ENCODE results near the gene SPIRE1. TPM values are rescaled to one million over a fixed set of nuclear protein-coding genes. Genes with fewer than 3 reads are reported as not detected.
"Not testable (repeated sequence)": the region's sequence is repeated elsewhere in the genome, so short reads cannot be mapped to it uniquely, and the experiment has no call there.

Gene SPIRE1
- polyA plus RNA-seq, 1 experiment = 11.6 TPM

DNA sequence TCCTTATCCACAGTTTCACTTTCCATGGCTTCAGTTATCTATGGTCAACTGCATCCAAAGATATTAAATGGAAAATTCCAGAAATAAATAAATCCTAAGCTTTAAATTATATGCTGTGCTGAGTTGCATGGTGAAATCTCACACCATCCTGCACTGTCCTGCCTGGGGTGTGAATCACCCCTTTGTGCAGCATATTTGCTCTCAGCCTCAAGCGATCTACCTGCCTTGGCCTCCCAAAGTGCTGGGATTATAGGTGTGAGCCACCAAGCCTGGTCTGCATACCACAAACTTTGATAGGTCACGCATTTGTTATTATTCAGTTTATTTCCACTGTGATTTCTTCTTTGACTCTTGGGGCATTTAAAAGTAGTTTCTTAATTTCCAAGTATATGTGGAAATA is 117.2 kb downstream of the SPIRE1 start:
- POLR2A ChIA-PET = no interaction called here
- CTCF ChIA-PET = interaction anchor here (2.2 kb wide), 1 partner anchor 14 kb away, joined by 5 read pairs; no protein-coding TSS in a partner anchor
- H3K4me3 ChIP-seq (ENCODE audit: low read depth, low read length) = no peak overlapping the region
- no peak for DNase-seq (ENCODE audit: low read depth)
- no peaks in the 10 kb centered on the region for H3K27me3 ChIP-seq (ENCODE audit: control insufficient read depth, insufficient read depth, low read length)
- TF ChIP-seq CTCF (IDR thresholded peaks at IDR 0.05; ENCODE audit: insufficient read depth, low read depth, low read length) = no peak
- H3K36me3 ChIP-seq (ENCODE audit: control insufficient read depth, insufficient read depth, low read length) = no peaks in the 10 kb centered on the region

- not testable (repeated sequence) for H3K27me3 ChIP-seq (ENCODE audit: control insufficient read depth, insufficient read depth, low read length); H3K4me3 ChIP-seq (ENCODE audit: low read depth, low read length); DNase-seq (ENCODE audit: low read depth); H3K36me3 ChIP-seq (ENCODE audit: control insufficient read depth, insufficient read depth, low read length)
- CTCF ChIA-PET = interaction anchor here (0.6 to 2.2 kb wide), 4 partner anchors 9 to 395 kb away, joined by 3 to 6 read pairs (median 4); no protein-coding TSS in a partner anchor
- POLR2A ChIA-PET = interaction anchor here (0.7 kb wide), 1 partner anchor 62 kb away, joined by 3 read pairs; no protein-coding TSS in a partner anchor
Measured at GRCh38 chr18:12539158-12539557, 118.7 kb downstream of the SPIRE1 start.

GRCh38 chr18:12534820-12535219 is 123.1 kb downstream of the SPIRE1 start:
- Histone ChIP-seq H3K27me3 (ENCODE audit: control insufficient read depth, insufficient read depth, low read length) (no peaks in the 10 kb centered on the region), H3K4me3 (ENCODE audit: low read depth, low read length) (no peak overlapping the region), H3K36me3 (ENCODE audit: control insufficient read depth, insufficient read depth, low read length) (no peaks in the 10 kb centered on the region)
- no peak for TF ChIP-seq CTCF (IDR thresholded peaks at IDR 0.05; ENCODE audit: insufficient read depth, low read depth, low read length)
- ChIA-PET POLR2A (no interaction called here), CTCF (interaction anchor here (1.6 kb wide), 1 partner anchor 106 kb away, joined by 4 read pairs; no protein-coding TSS in a partner anchor)
- DNase-seq (ENCODE audit: low read depth) = no peak

DNA sequence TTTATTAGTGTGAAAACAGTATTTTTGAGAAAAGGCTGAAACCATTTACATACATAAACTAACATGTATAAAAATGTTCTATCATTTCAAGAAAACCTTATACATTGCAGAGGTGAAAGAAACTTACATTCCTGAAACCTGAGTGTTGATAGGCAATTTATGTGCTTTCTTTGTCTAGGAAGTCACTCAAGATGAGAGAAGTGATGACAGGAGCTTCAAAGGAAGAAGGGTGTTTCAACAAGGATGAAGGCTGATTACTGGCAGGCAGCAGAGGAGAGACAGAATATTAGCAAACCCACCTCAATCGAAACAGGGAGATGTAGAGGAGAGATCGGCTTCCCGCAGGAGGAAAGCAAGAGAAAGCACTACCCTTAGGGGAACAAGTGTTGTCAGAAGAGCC is 125.2 kb downstream of the SPIRE1 start:
- no peak for DNase-seq (ENCODE audit: low read depth)
- CTCF ChIA-PET = no interaction called here
- POLR2A ChIA-PET = no interaction called here
- H3K36me3 ChIP-seq (ENCODE audit: control insufficient read depth, insufficient read depth, low read length) = no peaks in the 10 kb centered on the region
- H3K4me3 ChIP-seq (ENCODE audit: low read depth, low read length) = no peak overlapping the region
- no peaks in the 10 kb centered on the region for H3K27me3 ChIP-seq (ENCODE audit: control insufficient read depth, insufficient read depth, low read length)
- TF ChIP-seq CTCF (IDR thresholded peaks at IDR 0.05; ENCODE audit: insufficient read depth, low read depth, low read length) = no peak

DNA sequence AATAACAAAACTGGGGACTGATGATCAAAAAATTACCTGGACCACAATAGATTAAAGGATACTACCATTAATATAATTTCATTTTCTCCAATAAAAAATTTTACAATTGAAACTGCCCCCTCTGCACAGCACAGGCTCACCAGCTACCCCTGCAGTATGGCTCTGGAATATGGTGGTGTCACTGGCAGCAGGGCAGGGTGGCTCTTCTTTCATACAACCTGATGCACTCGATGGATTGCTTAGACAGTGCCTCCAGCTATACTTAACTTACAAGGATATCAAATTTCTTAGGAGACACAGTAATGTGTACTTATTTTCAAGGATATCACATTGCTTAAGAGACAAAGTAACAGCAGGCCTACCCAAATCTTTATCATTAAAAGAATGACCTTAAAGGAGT is 126.2 kb downstream of the SPIRE1 start:
- peak; percentile 12; the same call in 1 of the 2 replicates for TF ChIP-seq CTCF (IDR thresholded peaks at IDR 0.05; ENCODE audit: insufficient read depth, low read depth, low read length)
- ChIA-PET CTCF (no interaction called here), POLR2A (no interaction called here)
- Histone ChIP-seq H3K27me3 (ENCODE audit: control insufficient read depth, insufficient read depth, low read length) (no peaks in the 10 kb centered on the region), H3K36me3 (ENCODE audit: control insufficient read depth, insufficient read depth, low read length) (no peaks in the 10 kb centered on the region), H3K4me3 (ENCODE audit: low read depth, low read length) (no peak overlapping the region)
- DNase-seq (ENCODE audit: low read depth) = no peak

- Histone ChIP-seq H3K36me3 (ENCODE audit: control insufficient read depth, insufficient read depth, low read length) (no peaks in the 10 kb centered on the region), H3K4me3 (ENCODE audit: low read depth, low read length) (no peak overlapping the region), H3K27me3 (ENCODE audit: control insufficient read depth, insufficient read depth, low read length) (no peaks in the 10 kb centered on the region)
- POLR2A ChIA-PET = no interaction called here
- CTCF ChIA-PET = interaction anchor here (0.7 to 1.4 kb wide), 3 partner anchors 9 to 13 kb away, joined by 3 read pairs; no protein-coding TSS in a partner anchor
- no peak for TF ChIP-seq CTCF (IDR thresholded peaks at IDR 0.05; ENCODE audit: insufficient read depth, low read depth, low read length)
- no peak for DNase-seq (ENCODE audit: low read depth)
Measured at GRCh38 chr18:12520442-12520992, 137.4 kb downstream of the SPIRE1 start.

All from BJ (cell line).